ENCODE data around the gene CAMKK1. TPM values are rescaled to one million over a fixed set of nuclear protein-coding genes. Genes with fewer than 3 reads are reported as not detected.
A peak's percentile ranks its signal among the peaks of the same experiment; 100 is the strongest.
"Not testable (repeated sequence)": the region's sequence is repeated elsewhere in the genome, so short reads cannot be mapped to it uniquely, and the experiment has no call there.

CAMKK1 gene
- total RNA-seq, 2 donors from 2014 or later: 3.8 to 6.9 TPM

DNA sequence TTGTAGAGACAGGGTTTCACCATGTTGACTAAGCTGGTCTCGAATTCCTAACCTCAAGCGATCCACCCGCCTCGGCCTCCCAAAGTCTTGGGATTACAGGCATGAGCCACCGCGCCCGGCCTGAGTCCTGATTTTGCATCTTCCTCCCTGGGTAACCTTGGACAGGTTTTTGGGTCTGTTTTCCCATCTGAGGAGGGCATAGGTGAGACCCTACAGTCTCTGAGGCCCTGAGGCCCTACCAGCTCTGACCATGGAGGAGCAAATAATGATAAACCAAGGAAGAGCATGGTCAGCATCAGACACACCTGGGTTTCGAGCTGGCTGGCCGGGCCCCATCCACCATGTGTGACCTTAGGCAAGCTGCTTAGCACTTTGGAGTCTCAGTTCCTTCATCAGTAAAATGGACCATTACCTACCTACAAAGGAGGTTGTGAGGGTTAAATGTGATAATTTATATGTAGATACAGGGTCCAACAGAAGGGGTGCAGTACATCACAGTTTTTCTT is 45.6 kb downstream of the CAMKK1 start:
- Mint-ChIP-seq H3K36me3 (peaks cover 0 to 18% of the 10 kb centered on the region in 2 donors), H3K27ac (no peak overlapping the region), H3K9me3 (no peaks in the 10 kb centered on the region)
- ATAC-seq (no peak), DNase-seq (ENCODE audit: low spot score in 2 of 2) (no peak)

DNA sequence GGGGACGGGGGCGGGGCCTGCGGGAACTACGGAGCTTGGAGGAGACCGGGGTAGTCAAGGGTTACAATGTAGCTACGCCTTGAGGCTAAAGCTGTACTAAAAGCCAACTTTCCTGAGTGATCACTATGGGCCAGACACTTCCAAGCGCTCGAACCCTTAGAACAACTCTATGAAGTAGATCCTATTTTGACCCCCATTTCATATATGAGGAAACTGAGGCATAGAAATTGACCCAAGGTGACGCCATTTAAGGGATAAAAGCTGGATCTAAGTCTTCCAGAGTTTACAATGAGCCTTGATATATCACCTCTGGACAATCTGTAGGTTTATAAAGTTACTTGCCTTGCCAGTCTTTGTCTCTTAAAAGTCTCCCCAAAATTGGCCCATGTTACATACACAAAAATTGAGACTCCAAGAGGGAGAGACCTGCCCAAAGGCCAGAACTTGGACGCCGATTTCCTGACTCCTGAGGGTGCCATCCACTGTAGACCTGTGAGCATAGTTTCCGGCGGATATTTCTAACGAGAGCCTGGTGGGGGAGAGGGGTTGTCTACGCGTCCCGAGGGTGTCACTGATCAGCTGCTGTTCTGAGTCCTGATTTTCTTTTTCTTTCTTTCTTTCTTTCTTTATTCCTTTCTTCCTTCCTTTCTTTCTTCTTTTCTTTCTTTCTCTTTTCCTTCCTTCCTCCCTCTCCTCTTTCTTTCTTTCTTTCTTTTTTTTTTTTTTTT is 46.3 kb downstream of the CAMKK1 start:
- Mint-ChIP-seq H3K9me3 (no peaks in the 10 kb centered on the region), H3K27ac (peak overlapping the region; percentile 22 to 98), H3K36me3 (peaks cover 0 to 18% of the 10 kb centered on the region in 2 donors)
- ATAC-seq (no peak), DNase-seq (ENCODE audit: low spot score in 2 of 2) (no peak)

DNA sequence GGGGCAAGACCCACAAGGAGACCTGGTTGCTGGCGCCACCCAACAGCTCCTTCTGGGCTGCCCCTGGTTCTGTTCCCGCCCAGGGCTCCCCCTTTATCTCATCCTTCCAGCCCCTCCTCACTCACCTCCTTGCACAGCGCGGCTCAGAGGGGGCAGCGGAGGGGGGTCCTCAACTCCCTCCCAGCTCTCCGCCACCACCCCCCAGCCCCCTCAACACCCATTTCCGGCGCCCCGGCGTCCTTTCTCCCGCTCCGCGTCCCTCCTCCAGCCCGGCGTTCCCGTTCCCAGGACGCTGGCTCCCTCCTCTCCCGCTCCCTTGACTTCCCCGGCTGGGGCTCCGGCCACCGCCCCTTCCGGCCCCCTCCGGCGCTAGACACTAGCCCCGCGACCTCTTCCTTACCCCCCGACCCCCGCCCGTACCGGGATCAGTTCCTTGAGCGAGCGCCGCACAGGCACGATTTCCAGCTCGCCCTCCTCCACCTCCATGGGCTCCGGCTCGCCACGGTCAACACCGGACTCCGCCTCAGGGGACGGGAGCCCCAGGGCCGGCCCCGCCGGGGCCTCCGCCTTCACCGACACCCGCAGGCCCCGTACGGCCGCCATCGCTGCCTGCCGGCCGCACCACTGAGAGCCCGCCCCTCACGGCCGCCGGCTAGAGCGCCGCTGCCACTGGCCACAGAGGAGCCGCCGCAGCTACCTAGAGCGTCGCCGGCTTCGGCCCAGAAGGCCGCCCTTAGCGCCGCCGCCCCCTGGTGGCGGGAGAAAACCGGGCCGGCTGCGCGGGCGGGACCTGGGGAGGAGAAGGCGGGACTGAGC is 47.0 kb downstream of the CAMKK1 start, which contains the start of gene NCBP3:
NCBP3 (minus strand) TSS at position 626 of the 816 bp plus-strand sequence; CDS start at position 603, 23 bp downstream.
- peak; percentile 95 to 96 for ATAC-seq
- peak; percentile 93 to 98 for DNase-seq (ENCODE audit: low spot score in 2 of 2)
- no peaks in the 10 kb centered on the region for H3K9me3 Mint-ChIP-seq
- H3K36me3 Mint-ChIP-seq: peaks cover 0 to 18% of the 10 kb centered on the region in 2 donors
- peak within 1 kb of the TSS; percentile 98 for H3K27ac Mint-ChIP-seq

- H3K36me3 Mint-ChIP-seq: peaks cover 0 to 18% of the 10 kb centered on the region in 2 donors
- ATAC-seq: peak; percentile 47 to 67
- DNase-seq (ENCODE audit: low spot score in 2 of 2): peak; percentile 39 to 62
- peak overlapping the region; percentile 98 for H3K27ac Mint-ChIP-seq
- H3K9me3 Mint-ChIP-seq: no peaks in the 10 kb centered on the region
These were observed 47.6 kb downstream of the CAMKK1 start for GRCh38 chr17:3845291-3845620.

DNA sequence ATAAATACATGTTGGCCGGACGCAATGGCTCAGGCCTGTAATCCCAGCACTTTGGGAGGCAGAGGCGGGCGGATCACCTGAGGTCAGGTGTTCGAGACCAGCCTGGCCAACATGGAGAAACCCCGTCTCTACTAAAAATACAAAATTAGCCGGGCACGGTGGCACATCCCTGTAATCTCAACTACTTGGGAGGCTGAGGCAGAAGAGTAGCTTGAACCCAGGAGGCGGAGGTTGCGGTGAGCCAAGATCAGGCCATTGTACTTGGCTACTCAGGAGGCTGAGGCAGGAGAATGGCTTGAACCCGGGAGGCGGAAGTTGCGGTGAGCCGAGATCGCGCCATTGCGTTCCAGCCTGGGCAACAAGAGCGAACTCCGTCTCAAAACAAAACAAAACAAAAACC is 48.3 kb downstream of the CAMKK1 start:
- peak overlapping the region; percentile 30 to 98 for H3K27ac Mint-ChIP-seq
- peaks cover 0 to 23% of the 10 kb centered on the region in 2 donors for H3K36me3 Mint-ChIP-seq
- ATAC-seq, H3K9me3 Mint-ChIP-seq: not testable (repeated sequence)
- peak in 1 of 2 donors; percentile 43 for DNase-seq (ENCODE audit: low spot score in 2 of 2)

DNA sequence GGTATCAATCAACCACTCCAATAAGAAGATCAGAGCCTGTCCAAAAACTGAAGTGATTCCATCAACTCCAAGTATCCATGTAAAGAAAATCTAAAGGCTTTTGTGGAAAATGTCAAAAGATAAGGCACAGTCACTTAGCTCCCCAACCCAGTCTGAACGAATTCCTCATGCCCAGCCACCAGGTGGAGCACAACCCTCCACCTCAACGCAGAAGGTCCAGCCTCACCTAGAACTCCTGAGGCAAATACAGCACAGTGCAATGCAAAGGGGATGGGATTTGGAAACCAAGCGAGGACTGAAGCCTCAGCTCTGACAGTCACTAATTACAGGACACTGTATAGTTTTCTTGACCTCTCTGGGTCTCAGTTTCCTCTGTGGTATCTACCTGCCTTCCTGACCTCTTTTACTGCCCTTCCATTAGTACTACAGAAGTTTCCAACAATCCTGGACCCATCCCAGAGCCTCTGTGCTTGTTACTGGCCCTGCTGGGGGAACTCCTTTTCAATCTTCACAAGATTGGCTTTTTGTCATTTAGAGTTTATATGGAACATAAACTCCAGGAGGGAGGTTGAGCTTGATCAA is 48.8 kb downstream of the CAMKK1 start:
- Mint-ChIP-seq H3K27ac (peak overlapping the region; percentile 46 to 98), H3K36me3 (peaks cover 0 to 24% of the 10 kb centered on the region in 2 donors), H3K9me3 (no peaks in the 10 kb centered on the region)
- peak; percentile 37 to 53 for DNase-seq (ENCODE audit: low spot score in 2 of 2)
- no peak for ATAC-seq

DNA sequence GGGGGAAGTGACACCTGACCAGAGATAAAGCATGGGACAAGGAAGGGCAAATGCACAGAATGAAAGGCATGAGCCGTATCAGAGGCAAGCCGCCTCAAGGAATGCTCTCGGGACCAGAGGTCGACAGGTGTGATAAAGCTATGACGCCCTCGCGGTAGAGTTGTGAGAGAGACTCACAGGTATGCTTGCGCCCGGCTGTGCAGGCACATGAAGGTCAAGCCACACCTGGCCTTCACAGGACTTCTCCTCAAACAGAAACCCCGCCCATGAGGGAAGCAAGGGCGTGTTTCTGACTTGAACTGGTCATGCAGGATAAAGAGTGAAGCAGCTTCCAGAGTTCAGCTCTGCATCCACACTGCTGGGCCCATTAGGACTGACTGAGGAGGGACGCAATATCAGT is 54.6 kb downstream of the CAMKK1 start:
- Mint-ChIP-seq H3K27ac (no peak overlapping the region), H3K9me3 (no peaks in the 10 kb centered on the region), H3K36me3 (peaks cover 0 to 8% of the 10 kb centered on the region in 2 donors)
- DNase-seq (ENCODE audit: low spot score in 2 of 2) (no peak), ATAC-seq (no peak)

- H3K36me3 Mint-ChIP-seq: peaks cover 0 to 7% of the 10 kb centered on the region in 2 donors
- no peaks in the 10 kb centered on the region for H3K9me3 Mint-ChIP-seq
- ATAC-seq (no peak), DNase-seq (ENCODE audit: low spot score in 2 of 2) (no peak)
- H3K27ac Mint-ChIP-seq: peak overlapping the region in 1 of 2 donors; percentile 50
These were observed 56.3 kb downstream of the CAMKK1 start for GRCh38 chr17:3836551-3836950.

GRCh38 chr17:3835410-3836229 is 57.2 kb downstream of the CAMKK1 start:
- peaks cover 0 to 7% of the 10 kb centered on the region in 2 donors for H3K36me3 Mint-ChIP-seq
- ATAC-seq: no peak
- no peak overlapping the region for H3K27ac Mint-ChIP-seq

DNA sequence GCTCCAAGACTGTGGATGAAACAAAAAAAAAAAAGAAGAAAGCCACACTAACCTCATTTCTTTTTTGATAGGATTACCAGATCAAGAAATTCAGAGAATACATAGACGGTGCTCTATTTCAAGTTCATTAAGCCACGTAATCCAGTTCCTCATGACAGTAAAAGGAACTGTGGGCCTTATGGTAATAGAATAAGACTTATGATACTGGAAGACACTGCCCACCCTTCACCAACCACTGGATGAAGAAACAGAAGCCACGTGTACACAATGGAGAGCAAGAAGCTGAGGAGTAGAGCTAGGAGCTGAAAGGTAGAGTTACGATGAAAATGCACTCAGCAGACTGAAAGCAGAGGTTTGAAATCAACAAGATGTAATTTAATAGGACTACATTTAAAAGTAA is 58.0 kb downstream of the CAMKK1 start:
- no peak for DNase-seq (ENCODE audit: low spot score in 2 of 2)
- H3K36me3 Mint-ChIP-seq: peaks cover 0 to 4% of the 10 kb centered on the region in 2 donors
- H3K9me3 Mint-ChIP-seq: no peaks in the 10 kb centered on the region
- no peak for ATAC-seq
- no peak overlapping the region for H3K27ac Mint-ChIP-seq

More at GRCh38 chr17:3835410-3836229, 57.2 kb downstream of the CAMKK1 start:
- no peak for DNase-seq (ENCODE audit: low spot score in 2 of 2)
- H3K9me3 Mint-ChIP-seq: no peaks in the 10 kb centered on the region

- H3K9me3 Mint-ChIP-seq: no peaks in the 10 kb centered on the region
- ATAC-seq: no peak
- no peaks in the 10 kb centered on the region for H3K36me3 Mint-ChIP-seq
- DNase-seq (ENCODE audit: low spot score in 2 of 2): no peak
- H3K27ac Mint-ChIP-seq: no peak overlapping the region
These were observed 64.0 kb downstream of the CAMKK1 start for GRCh38 chr17:3828852-3829232.

- peak overlapping the region in 1 of 2 donors; percentile 11 for H3K27ac Mint-ChIP-seq
- H3K36me3 Mint-ChIP-seq: no peaks in the 10 kb centered on the region
- no peaks in the 10 kb centered on the region for H3K9me3 Mint-ChIP-seq
These were observed 64.6 kb downstream of the CAMKK1 start for GRCh38 chr17:3828151-3828851.

DNA sequence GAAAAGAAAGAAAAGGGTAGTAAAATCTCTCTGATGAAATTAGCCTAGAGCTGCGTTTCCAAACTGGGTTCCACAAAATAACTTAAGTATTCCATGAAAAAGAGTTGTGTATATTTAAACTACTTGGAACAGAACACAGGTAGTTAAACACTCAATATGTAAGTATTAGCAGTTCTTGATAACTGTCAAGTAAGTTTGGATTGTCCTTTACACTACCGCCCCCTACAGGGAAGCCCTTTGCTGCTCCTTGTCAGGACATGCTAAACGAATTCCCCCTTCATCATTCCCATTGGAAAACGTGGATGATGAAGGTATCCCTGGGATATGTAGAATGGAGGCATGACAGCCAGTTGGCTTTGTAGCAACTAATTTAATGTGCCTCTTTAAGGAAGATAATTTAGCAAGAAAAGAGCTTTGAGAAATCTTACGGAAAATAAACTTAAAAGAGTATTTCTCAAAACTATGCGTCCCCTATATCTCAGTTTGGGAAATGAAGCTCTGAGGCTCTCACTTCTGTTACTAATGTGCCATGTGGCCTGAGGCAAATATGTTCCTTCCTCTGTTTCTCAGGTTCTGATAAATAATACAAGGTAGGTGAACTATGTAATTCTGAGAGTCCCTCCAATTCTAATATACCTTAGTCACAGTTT is 65.6 kb downstream of the CAMKK1 start:
- DNase-seq (ENCODE audit: low spot score in 2 of 2) (peak in 1 of 2 donors; percentile 80), ATAC-seq (no peak)
- H3K36me3 Mint-ChIP-seq: no peaks in the 10 kb centered on the region
- no peaks in the 10 kb centered on the region for H3K9me3 Mint-ChIP-seq
- H3K27ac Mint-ChIP-seq: no peak overlapping the region

More at GRCh38 chr17:3828151-3828851, 64.6 kb downstream of the CAMKK1 start:
- ATAC-seq: no peak
- no peak for DNase-seq (ENCODE audit: low spot score in 2 of 2)

DNA sequence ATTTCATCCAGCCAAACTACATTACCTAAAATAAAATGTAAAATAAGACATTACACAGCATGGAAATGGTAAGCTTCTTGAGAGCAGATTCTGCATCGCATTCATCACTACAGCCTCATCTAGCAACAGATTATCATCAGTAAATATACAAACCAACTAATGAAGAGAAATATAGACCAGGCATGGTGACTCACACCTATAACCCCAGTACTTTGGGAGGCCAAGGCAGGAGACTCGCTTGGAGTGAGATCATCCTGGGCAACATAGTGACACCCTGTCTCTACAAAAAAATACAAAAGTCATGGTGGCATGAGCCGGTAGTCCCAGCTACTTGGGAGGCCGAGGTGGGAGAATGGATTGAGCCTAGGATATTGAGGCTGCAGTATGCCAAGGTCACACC is 66.7 kb downstream of the CAMKK1 start:
- H3K36me3 Mint-ChIP-seq: no peaks in the 10 kb centered on the region
- H3K27ac Mint-ChIP-seq: peak overlapping the region in 1 of 2 donors; percentile 73

GRCh38 chr17:3821101-3821500 is 71.8 kb downstream of the CAMKK1 start:
- ATAC-seq (no peak), DNase-seq (ENCODE audit: low spot score in 2 of 2) (no peak)
- H3K27ac Mint-ChIP-seq: peak overlapping the region in 1 of 2 donors; percentile 62
- H3K36me3 Mint-ChIP-seq: peaks cover 9% of the 10 kb centered on the region in 2 donors
- H3K9me3 Mint-ChIP-seq: no peaks in the 10 kb centered on the region

More for the DNA sequence above, 66.7 kb downstream of the CAMKK1 start:
- no peaks in the 10 kb centered on the region for H3K9me3 Mint-ChIP-seq
- no peak for ATAC-seq
- no peak for DNase-seq (ENCODE audit: low spot score in 2 of 2)

Measured in activated naive CD4-positive, alpha-beta T cell treated with anti-CD3 and anti-CD28 coated beads, Interleukin-2, amount 50 U/mL, for 72 hours (primary cell).